ENCODE data around the gene DISP2.

Gene DISP2

DNA sequence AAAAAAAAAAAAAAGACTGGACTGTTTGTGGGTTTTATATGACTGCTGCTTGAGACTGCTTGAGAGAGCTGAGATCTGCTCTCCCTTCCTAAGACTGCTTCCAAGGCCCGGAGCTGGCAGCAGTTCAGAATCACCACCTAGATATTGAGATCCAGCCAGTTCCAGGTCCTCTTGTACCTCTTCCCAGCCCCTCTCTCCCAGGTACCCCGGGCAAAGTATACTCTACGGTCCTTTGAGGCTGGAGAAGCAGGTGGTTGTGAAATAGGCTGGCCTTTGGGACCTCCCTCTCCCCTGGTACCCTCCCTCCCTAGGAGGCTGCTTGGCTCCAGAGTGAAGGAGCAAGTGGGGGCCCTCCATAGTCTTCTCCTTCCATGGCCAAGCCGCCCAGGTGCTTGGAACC, 70.2 kb downstream of the DISP2 start:
- no peak for DNase-seq
